Esophagus squamous epithelium (tissue), 5 donors: Measurements from ENCODE around the gene CATSPER3. TPM values are rescaled to one million over a fixed set of nuclear protein-coding genes. Genes with fewer than 3 reads are reported as not detected.

Source experiments
- DNase-seq: peaks from one replicate; lab custom pipeline; 2025; lab: John Stamatoyannopoulos, UW
- H3K27ac ChIP-seq, 4 donors: fragments of 200-600 bp; sonication (generic); one replicate each; pipeline ENCODE4 v1.5.1; 2016 to 2019; ENCODE audit warnings: mild to moderate bottlenecking in 1 of 4
- H3K27me3 ChIP-seq, 4 donors: fragments of 200-600 bp; sonication (generic); 1 replicate in 3 of 4; 2 replicates in 1 of 4; pipeline versions ENCODE4 v1.5.1 to v1.6.0; 2017 to 2021; ENCODE audit warnings: antibody characterized with exemption in 1 of 4
- H3K36me3 ChIP-seq, 3 donors: fragments of 200-600 bp; sonication (generic); one replicate each; pipeline ENCODE4 v1.5.1; 2016 to 2019
- H3K4me1 ChIP-seq, 3 donors: fragments of 200-600 bp; sonication (generic); one replicate each; pipeline ENCODE4 v1.5.1; 2017 to 2019
- H3K4me3 ChIP-seq, 4 donors: fragments of 200-600 bp; sonication (generic); 1 replicate in 3 of 4; 2 replicates in 1 of 4; pipeline ENCODE4 v1.5.1; 2016 to 2019; ENCODE audit warnings: mild to moderate bottlenecking in 2 of 4, moderate library complexity in 1 of 4
- H3K9me3 ChIP-seq, 3 donors: fragments of 200-600 bp; sonication (generic); one replicate each; pipeline ENCODE4 v1.5.1; 2016 to 2019
- CTCF ChIP-seq, 6 experiments: fragments of 450-650 bp in 4 of 6; fragments of 200-600 bp in 2 of 6; sonication (generic) in 2 of 6; IDR thresholded peaks; one replicate each; pipeline ENCODE4 v1.5.1; 2016 to 2019; ENCODE audit warnings: antibody characterized with exemption in 6 of 6, mild to moderate bottlenecking in 4 of 6, moderate library complexity in 4 of 6
- POLR2A ChIP-seq, 4 donors: fragments of 450-650 bp; IDR thresholded peaks; one replicate each; pipeline ENCODE4 v1.6.1; 2017; ENCODE audit warnings: antibody characterized with exemption in 4 of 4, mild to moderate bottlenecking in 4 of 4, moderate library complexity in 3 of 4
- WGBS, 2 donors: methylation state at CpG; one replicate each; pipeline ENCODE4 v1.1.5; 2018; 5-methylcytosine and 5-hydroxymethylcytosine counted together
- intact Hi-C: fragments of 100-400 bp; cut with DNase I; formaldehyde crosslinking; loops from one replicate; pipeline ENCODE4 v1.15.0; 2022
- total RNA-seq, 4 donors: library from RNA; depleted of rRNA; stranded (reverse); fragments of >200 nt; gene quantifications; one replicate each; pipeline ENCODE4 v1.1.0, GENCODE V29; 2016
- donor health status: DM: yes; HTN: yes; CAD: no.

The CATSPER3 gene
- total RNA-seq, 4 donors from 2014 or later: 0.23 to 0.76 TPM; not detected in 2

DNA sequence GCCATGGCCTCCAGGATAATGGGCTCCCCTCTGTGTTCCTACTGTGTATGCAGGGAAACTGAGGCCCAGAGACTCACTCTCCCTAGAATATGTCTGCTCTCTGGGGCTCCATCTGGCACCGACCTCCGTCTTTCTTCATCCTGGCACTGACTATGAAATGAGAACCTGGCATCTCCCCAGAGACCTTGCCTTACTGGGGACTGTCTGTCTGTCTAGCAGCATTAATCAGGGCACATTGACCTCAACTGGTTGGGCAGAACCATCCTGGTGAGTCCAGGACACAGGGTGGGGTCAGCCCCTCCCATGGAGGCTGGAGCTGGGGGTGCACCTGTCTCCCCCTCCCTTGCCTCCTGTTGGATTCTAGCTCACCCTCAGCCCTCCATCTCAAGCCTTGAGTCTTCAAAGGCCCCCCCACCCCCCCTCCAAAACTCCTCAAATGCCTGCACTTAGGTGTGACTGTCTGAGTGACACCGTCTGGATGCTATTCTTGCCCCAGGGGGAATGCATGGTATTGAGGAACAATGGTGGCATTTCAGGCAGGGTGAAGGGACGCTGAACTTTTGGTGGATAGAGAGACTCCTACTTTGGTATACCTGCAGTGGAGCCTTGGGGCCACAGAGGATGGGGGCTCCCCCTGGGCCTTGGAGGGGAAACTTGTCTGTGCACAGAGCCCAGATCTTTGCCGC lies 79.1 kb downstream of the CATSPER3 start:
- WGBS, 2 donors: 29 to 36% methylated on average over 2 of the region's 5 CpGs
- no peak overlapping the region for H3K4me3 ChIP-seq
- intact Hi-C loops: no loop called here
- peaks cover 0 to 42% (median 0%) of the 10 kb centered on the region in 4 donors for H3K27me3 ChIP-seq
- H3K9me3 ChIP-seq: no peaks in the 10 kb centered on the region
- H3K4me1 ChIP-seq: peaks cover 9 to 51% (median 25%) of the 10 kb centered on the region in 3 donors
- TF ChIP-seq POLR2A (IDR thresholded peaks at IDR 0.05): no peak
- DNase-seq: no peak
- no peaks in the 10 kb centered on the region for H3K36me3 ChIP-seq
- peak overlapping the region in 3 of 4 donors; percentile 14 to 38 (median 32) for H3K27ac ChIP-seq

- Histone ChIP-seq H3K27me3 (peaks cover 0 to 47% (median 0%) of the 10 kb centered on the region in 4 donors), H3K27ac (peak overlapping the region; percentile 6 to 38 (median 22)), H3K9me3 (no peaks in the 10 kb centered on the region), H3K4me1 (peaks cover 9 to 46% (median 25%) of the 10 kb centered on the region in 3 donors), H3K36me3 (no peaks in the 10 kb centered on the region), H3K4me3 (no peak overlapping the region)
- TF ChIP-seq CTCF (IDR thresholded peaks at IDR 0.05): no peak
- no peak for TF ChIP-seq POLR2A (IDR thresholded peaks at IDR 0.05)
- intact Hi-C loops: no loop called here
- DNase-seq: no peak
- 12% methylated on average over 2 of the region's 2 CpGs; no CpG with 5 or more reads in 1 of the 2 donors for WGBS, 2 donors
Measured at GRCh38 chr5:135047347-135047695, 79.6 kb downstream of the CATSPER3 start.

- no peaks in the 10 kb centered on the region for H3K36me3 ChIP-seq
- H3K27me3 ChIP-seq: peaks cover 0 to 46% (median 0%) of the 10 kb centered on the region in 4 donors
- peaks cover 9 to 41% (median 25%) of the 10 kb centered on the region in 3 donors for H3K4me1 ChIP-seq
- no peak for DNase-seq
- no peak overlapping the region for H3K4me3 ChIP-seq
- intact Hi-C loops: no loop called here
- no peak for TF ChIP-seq CTCF (IDR thresholded peaks at IDR 0.05)
- TF ChIP-seq POLR2A (IDR thresholded peaks at IDR 0.05): no peak
- H3K9me3 ChIP-seq: no peaks in the 10 kb centered on the region
- WGBS, 2 donors: 87 to 100% methylated on average over 1 of the region's 2 CpGs
- no peak overlapping the region for H3K27ac ChIP-seq
Measured at GRCh38 chr5:135048286-135048685, 80.6 kb downstream of the CATSPER3 start.

- Histone ChIP-seq H3K27me3 (peaks cover 0 to 49% (median 0%) of the 10 kb centered on the region in 4 donors), H3K4me3 (no peak overlapping the region), H3K27ac (no peak overlapping the region), H3K9me3 (no peaks in the 10 kb centered on the region), H3K4me1 (peaks cover 9 to 41% (median 25%) of the 10 kb centered on the region in 3 donors), H3K36me3 (no peaks in the 10 kb centered on the region)
- intact Hi-C loops: no loop called here
- no peak for DNase-seq
- no peak for TF ChIP-seq CTCF (IDR thresholded peaks at IDR 0.05)
- no peak for TF ChIP-seq POLR2A (IDR thresholded peaks at IDR 0.05)
- 13 to 50% methylated on average over 1 of the region's 1 CpG for WGBS, 2 donors
Measured at GRCh38 chr5:135048930-135049329, 81.2 kb downstream of the CATSPER3 start.

- intact Hi-C loops: no loop called here
- no peak for TF ChIP-seq CTCF (IDR thresholded peaks at IDR 0.05)
- TF ChIP-seq POLR2A (IDR thresholded peaks at IDR 0.05): no peak
- no peak overlapping the region for H3K4me3 ChIP-seq
- H3K36me3 ChIP-seq: no peaks in the 10 kb centered on the region
- H3K27me3 ChIP-seq: peaks cover 0 to 49% (median 0%) of the 10 kb centered on the region in 4 donors
- peaks cover 9 to 29% (median 17%) of the 10 kb centered on the region in 3 donors for H3K4me1 ChIP-seq
- DNase-seq: no peak
- H3K9me3 ChIP-seq: no peaks in the 10 kb centered on the region
- no peak overlapping the region for H3K27ac ChIP-seq
- 59 to 65% methylated on average over 18 to 20 of the region's 45 CpGs for WGBS, 2 donors
Measured at GRCh38 chr5:135050244-135050767, 82.6 kb downstream of the CATSPER3 start.
